GM21423 (cell line): ENCODE data around the gene TP53AIP1.
A peak's percentile ranks its signal among the peaks of the same experiment; 100 is the strongest.

Experiments
- ATAC-seq: cut with Tn5 transposase; IDR thresholded peaks from one replicate; pipeline ENCODE4 v1.9.1; 2021; ENCODE audit warnings: mild to moderate bottlenecking, moderate library complexity; ENCODE audit not compliant: unreplicated experiment

Gene TP53AIP1

DNA sequence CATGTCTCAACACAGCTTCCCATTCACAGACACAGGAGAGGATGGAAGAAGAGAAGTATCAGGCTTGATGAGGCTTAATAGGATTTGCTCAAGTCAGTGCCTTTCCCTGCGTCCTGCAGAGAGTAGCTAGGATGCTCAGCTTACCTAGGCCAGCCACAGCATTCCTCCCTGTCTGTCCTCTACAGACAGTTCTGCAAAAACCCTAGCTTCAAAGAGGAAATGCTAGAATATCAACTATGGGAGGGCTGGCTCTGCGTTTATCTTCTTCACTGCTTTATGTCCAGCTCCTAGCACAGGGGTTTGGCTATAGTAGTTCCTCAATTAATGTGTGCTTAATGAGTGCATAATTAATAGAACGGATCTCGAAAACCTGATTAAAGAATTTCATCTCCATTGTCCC, 35.1 kb downstream of the TP53AIP1 start:
- no peak for ATAC-seq

DNA sequence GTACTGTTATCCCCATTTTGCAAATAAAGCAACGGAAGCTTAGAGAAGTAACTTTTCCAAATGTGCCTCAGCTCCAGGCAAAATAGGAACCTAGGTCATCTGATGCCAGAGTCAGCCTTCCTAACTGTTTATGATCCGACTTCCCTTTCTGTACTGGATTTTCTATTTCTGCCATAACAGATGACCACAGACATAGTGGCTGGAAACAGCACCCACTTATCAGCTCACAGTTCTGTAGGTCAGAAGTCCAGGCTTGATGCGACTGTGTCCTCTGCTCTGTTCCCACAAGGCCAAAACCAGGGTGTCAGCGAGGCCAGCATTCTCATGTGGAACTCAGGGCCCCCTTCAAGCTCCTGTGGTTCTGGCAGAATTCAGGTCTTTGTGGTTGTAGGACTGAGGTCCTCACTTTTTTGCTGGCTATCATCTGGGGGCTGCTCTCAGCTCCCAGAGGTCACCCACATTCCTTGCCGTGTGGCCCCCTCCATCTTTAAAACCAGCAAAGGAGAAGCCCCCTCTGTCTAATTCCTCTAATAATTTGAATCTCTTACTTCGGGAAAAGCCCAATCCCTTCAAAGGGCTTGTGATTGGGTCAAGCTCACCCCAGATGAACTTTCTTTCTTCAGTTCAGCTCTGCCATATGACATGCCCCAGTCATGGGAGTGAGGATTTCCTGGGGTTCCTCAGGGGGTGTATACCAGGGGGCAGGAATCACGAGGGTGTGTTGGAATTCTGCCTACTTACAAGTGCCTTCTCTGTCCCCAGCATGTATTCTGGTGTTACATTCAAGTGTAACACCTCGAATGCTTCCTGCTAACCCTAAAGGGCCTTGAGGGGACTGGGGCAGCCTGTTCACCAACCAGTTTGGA, 36.3 kb downstream of the TP53AIP1 start:
- no peak for ATAC-seq

DNA sequence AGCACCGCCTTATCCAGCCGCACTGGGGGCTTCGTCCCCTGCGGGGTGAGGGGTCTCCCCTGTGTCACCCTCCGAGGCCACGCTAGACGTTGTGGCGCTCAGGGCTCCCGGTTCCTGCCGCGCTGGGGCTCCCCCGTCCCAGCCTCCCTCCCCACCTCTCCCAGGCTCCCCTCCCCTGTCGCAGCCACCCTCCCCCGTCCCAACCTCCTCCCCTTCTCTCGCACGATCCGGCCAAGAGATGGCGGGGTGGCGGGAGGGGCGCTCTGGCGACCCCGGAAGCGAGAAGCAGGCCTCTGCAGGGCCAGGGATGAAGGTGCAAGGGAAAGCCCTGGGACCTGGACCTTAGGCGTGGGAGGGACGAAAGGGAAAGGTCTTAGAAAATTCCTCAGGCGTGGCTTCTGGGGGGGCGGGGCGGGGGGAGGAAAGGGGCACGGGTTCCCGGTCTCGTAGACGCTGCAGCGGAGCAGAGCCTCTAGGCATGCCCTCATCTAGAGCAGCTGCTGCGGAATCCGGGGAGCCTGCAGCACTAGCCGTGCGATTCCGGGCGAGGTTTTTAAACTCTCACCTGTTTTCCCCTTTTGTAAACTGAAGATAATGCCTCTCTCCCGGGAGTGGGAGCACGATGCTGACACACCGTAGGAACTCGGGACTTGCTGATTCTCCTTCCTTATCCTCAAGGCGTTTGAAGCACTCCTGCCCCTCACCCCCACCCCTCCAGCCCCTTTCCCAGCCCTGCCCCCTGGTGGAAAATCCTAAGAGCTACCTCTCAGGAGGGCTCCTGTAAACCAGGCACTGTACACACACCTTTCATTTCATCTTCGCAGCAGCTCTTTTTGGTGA, 37.1 kb downstream of the TP53AIP1 start:
- ATAC-seq, result peak; percentile 43

DNA sequence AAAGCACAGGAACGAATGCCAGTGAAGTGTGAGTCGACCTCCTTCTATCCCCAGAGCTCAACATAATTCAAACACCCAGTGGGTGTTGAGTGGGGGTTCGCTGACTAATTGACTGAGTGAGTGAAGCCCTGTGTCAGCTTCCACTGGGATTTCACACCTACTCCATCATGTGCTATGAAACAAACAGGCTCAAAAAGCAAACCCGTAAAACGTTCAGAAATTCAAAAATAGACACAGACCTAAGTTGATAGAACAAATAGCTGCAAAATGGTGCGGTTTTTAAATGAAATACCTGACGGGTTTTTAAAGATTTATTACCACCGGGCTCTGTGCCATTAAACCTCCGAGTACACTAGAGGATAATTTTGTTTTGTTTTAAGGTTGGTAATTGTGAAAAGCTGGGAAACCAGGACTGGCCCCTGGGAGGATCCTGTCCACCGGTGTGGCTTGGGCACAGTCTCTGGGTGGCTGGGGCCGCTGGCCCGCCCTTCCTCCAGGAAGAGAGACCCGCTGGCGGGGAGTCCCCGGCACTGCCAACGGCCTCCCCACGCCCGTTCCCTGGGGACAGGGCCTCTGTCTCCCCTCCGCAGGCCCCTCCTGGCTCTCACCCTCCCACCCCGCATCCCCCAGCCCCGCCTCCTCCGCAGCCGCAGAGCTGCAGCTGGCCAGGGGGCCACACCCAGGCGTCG, 37.9 kb downstream of the TP53AIP1 start:
- peak; percentile 43 for ATAC-seq

DNA sequence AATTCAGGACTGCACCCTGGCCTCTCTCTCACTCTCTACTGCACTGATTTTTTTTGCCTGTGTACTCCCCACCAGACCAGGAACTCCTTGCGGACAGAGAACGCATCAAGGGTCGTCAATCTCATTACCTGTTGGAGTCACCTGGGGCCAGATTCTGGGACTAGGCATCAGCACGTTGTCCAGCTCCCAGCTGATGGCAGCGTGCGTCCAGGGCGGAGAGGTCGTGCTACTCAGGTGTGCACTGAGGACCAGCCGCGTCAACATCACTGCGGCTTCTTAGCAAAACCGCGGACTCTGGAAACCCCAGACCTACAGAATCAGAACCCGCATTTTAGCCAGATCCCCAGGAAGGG, 38.4 kb downstream of the TP53AIP1 start:
- ATAC-seq, result no peak

DNA sequence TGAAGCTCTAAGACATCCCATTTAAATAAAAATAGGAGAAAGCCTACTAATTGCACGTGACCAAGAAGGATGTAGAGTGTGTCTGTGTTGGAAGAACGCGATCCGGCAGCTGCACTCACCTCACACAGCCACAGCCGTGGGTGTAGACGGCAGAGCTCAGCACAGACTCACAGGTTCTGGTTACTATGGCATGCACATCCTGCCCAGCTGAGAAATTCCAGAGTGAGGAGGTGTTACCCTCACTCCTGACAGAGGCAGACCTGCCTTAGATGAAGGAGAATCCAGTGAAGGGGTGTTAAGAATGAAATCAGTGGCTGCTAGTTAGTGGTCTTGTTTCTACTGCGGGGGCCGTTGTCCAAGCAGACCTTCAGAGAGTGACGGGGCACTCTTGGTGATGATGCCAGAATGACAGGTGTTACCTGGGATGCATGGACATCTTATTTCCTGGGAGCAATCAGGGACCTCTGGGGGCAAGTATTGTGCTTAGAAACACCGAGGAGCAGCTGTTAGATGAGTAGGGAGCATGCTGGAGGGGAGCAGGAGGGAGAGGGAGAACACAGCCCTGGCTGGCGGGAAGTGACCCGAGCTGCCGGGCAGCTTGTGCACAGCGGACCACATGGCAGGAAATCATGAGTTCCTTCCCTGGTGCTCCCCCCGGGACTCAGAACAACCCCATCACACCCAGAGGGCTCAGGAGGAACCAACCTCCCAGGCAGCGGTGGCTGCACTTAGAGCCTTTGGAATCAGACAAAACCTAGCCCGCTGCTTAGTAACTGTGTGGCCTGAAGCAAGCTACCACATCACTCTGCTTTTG, 39.2 kb downstream of the TP53AIP1 start:
- ATAC-seq, result no peak

DNA sequence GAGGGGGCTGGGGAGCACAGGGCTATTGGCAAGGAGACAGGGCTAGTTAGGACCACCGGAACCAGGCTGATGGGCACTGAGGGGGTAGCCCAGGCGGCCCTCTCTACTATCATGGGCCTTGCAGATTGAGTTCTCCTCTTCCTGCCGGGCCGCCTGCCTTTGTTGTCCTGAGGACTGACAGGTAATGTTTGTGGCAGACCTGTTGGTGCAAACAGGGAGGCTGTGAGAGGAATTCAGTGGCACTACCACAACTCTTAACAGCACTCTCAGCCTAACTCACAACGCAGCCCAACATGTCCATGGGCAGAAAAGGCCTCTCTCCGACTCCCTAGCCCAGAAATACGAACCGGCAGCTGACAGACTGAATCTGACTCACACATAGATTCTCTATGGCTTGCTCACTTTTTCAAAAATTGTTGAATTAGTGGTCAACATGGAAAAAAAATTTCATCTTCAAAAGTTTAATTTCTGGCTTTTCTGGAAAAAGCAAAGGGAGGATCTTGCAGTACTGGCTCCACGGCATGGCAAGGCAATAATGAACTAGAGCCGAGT, 40.1 kb downstream of the TP53AIP1 start:
- no peak for ATAC-seq

DNA sequence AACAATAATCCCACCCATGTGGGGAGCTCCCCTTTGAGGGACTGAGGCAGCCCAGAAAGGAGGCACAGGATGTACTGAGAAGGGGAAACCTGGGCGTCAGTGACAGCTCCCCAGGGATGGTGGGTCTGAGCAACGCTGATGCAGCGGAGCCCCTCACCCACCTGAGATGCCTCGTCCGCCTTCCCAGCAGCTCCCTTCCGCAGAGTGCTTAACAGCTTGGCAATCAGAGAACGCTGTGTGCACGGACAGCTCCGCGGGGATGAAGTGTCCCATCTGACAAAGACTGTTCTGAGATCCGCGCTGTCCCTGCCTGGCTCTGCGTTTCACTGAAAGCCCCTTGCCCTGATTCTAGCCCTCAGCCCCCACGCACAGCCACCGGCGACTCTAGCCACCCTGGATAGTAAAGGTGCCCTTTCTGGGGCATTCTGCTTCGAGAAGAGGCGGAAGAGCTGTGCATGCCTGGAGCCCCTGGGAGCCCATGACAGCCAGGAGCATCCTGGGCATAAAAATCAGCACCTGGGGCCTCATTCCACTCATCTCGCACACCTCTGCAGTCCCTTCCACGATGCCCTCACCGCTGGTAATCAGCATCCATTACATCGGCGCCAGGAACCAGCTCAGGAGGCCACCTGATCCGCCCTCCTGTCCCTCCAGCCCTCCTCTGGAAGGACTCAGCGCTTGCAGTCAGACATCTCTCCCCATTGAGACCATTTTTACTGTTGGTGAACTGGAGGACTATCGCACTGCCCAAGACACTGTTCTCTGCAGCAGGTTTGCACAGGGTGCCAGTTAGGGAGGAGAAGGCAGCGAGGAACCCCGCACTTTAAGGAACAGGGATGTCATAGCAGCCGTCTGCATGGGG, 40.8 kb downstream of the TP53AIP1 start:
- ATAC-seq, result no peak

DNA sequence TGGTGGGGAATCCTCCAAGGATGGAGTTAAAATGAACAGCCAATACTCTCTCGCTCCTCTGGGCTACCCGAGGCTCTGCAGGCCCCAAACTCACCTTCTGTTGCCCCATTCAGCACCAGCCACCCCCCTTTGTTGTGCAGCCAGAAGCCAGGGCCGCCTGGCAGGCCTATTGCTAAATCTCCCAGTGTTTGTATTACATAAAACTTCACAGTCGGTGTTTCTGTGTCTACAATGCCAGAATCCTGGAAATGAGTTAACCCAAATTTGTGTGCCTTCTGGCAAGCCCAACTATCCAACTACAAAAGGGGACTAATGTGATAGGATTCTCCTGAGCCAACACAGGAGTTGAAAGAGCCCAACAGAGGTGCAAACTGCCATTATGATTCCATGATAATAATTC, 42.2 kb downstream of the TP53AIP1 start:
- ATAC-seq, result no peak

DNA sequence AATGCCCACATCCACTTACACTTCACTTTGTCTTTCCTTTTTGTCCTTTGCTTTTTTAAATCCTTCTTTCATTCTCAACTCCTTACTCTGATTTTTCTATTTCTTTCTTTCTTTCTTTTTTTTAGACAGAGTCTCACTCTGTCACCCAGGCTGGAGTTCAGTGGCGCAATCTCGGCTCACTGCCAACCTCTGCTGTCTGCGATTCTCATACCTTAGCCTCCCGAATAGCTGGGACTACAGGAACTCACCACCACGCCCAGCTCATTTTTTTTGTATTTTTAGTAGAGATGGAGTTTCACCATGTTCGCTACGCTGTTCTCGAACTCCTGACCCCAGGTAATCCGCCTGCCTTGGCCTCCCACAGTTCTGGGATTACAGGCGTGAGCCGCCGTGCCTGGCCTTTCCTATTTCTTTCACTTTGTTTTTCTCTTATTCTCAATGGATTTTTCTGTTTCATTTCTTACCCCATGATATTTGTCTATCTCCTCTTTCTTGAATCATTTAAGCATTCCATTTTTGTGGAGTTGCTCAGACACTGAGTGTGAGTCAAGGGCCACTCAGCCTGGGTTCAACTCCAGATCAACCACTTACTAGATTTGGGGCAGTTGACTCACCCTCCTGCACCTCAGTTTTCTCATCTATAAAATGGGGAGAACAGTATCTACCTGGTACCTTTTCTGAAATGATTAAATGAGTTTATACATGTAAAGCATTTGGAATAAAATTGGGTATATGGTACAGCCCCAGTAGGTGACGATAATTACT, 43.9 kb downstream of the TP53AIP1 start:
- ATAC-seq, result no peak

DNA sequence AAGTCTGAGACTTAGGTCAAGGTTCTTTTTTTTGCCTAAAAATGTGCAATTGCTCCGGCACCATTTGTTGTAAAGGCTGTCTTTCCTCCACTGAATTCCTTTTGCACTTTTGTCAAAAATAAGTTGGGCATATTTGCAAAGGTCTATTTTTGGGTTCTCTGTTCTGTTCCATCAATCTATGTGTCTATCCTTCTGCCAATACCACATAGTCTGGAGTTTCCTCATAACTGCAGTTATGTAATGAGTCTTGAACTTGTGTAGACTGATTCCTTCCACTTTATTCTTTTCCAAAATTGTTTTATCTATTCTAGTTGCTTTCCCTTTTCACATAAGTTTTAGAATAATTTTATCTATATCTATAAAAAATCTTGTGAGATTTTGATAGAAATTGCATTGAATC, 44.8 kb downstream of the TP53AIP1 start:
- ATAC-seq, result no peak

DNA sequence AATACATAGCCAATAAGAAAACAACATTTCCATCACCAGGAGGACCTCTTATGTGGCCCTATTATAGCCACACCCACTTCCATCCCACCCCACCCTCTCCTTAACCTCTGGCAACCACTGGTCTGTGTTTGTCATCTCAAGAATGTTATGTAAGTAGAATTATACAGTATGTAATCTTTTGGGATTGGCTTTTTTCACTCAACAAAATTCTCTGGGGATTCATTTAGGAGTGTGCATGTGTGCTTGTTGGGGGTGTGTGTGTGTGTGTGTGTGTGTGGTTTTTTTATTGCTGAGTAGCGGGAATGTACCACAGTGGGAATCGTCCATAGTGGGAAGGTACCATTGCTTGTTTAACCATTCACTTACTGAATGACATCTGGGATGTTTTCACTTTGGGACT, 46.3 kb downstream of the TP53AIP1 start:
- ATAC-seq, result no peak

DNA sequence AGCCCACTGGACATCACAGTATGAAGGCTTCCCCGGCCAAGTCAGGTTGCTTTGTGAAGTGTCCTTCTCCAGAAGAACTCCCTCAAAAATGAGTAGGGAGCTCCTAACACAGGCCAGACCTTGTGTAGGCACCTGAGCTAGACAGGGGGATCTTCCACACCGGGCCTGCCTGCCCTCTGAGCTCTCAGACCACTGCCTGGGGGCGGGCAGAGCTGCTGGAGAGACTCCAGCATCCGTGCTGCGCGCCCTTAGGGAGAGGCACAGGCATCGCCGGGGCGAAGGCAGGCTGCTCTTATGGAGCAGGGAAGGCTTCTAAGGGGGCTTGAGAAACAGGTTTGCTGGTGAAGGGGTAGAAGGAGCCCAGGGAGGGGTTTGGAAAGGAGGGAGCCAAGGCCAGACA, 47.1 kb downstream of the TP53AIP1 start:
- ATAC-seq, result no peak

DNA sequence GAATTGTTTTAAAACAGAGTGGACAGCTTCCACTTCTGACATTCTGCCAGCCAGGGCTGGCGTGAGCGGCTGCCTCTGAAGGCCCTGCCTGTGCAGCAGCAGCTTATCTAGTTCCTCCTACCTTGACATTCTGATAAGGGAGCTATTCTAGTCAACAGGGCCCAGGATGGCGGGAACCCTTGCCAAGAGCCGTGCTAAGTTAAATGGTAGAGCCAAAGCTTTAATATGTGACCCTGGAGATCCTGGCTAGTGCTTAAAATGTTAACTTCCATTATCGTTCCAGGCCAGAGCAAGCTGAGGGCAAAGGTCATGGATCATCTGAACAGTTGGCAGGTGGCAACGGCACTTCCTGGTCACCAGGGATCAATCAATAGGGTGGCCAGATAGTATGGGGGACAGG, 48.0 kb downstream of the TP53AIP1 start:
- ATAC-seq, result no peak

DNA sequence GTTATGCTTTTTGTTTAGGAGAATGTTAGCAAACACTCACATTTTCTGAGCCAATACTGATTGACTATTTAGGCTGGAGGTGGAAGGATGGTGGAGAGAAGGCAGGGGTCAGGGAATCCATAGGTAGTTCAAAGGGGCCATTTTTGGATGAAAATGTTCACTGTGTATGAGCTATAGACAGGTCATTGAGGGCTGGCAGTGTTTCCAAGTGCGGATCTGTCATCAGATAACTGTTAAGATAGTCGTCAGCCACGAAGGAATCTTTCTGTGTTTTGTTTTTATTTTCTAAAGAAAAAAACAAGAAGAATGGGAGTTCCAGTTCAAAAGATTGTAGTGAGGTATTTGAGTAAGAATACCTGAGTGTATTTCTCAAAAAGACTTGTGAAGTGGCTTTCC, 48.4 kb downstream of the TP53AIP1 start:
- ATAC-seq, result no peak

DNA sequence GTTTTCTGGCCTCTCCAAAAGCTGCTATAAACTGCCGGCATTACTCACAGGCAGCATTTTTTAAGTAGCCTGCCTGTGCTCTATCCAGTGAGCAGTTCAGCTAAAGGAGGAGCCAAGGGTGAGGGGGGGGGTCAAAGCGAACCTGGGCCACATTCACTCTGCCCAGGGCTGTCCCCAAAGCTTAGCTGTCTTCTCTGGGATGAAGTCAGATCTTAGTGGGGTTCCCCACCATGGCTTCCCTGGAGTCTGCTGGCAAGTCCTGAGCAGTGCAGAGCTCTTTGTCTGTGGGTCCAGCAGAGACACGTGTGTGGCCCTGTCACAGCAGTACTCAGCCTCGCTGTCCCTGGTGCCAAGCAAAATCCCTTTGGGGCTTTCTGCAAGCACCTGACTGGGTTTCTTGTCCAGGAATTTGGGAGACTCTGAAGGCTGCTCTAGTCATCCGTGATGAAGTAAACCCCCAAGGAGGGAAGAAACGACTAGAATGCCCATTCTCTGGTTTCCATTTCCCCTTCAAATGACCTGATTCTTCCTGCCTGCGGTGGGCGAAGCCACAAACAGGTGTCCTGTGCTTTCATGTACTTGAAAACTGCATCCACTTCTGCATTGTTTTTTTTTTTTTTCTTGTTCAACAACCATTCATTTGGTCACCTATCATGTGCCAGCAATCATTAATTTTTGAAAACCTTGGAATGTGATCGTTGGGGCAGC, 48.9 kb downstream of the TP53AIP1 start:
- peak; percentile 79 for ATAC-seq

DNA sequence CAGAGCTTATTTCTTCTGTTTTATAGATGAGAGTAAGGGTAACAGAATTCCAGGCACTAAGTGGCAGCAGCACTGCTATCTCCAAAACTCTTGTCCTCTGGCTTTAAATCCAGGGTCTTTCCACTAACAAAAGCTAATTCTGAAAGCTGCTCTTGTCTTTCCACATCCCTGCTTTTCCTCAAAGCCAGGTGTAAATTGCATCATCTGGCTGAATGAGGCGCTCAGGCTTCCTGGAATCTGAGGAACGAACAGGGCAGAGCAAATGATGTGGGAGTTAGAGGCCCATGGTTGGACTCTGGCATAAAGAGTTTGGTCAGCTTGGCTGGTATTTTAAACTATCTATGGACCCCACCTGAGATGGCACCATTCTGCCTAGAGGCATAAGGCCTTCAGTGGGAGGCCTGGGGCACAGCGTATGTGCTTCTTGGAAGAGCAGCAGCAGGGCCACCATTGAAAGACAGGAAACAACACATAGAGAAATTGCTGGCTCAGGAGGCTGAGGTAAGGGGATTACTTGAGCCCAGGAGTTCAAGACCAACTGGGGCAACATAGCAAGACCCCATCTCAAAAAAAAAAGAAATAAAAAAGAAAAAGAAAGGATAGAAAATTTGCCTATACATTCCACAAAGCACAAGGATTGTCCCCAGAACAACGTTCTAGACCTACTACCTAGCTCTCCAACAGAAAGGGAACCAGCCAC, 49.7 kb downstream of the TP53AIP1 start:
- no peak for ATAC-seq
